K562 (cell line): ENCODE data around the gene ITGAL. TPM values are rescaled to one million over a fixed set of nuclear protein-coding genes. Genes with fewer than 3 reads are reported as not detected.
A peak's percentile ranks its signal among the peaks of the same experiment; 100 is the strongest.

Experiments used
- ARID1B ChIP-seq: fragments of 450-650 bp; IDR thresholded peaks from 2 replicates; pipeline ENCODE4 v1.6.1; 2016; ENCODE audit warnings: antibody characterized with exemption, mild to moderate bottlenecking, inconsistent platforms
- CHD2 ChIP-seq: IDR thresholded peaks from 2 replicates; pipeline ENCODE4 v1.6.1; 2011; ENCODE audit warnings: low read depth, low read length
- CTBP1 ChIP-seq: fragments of 450-650 bp; IDR thresholded peaks from 2 replicates; pipeline ENCODE4 v1.6.1; 2016; ENCODE audit warnings: borderline replicate concordance
- MBD2 ChIP-seq: sonication (generic); IDR thresholded peaks from 2 replicates; pipeline ENCODE4 v1.6.1; 2016; ENCODE audit warnings: low read depth, borderline replicate concordance
- MLLT1 ChIP-seq, 2 experiments: fragments of 450-650 bp; IDR thresholded peaks; 2 replicates each; pipeline ENCODE4 v1.6.1; 2016
- NELFE ChIP-seq: IDR thresholded peaks from 2 replicates; pipeline ENCODE4 v1.6.1; 2011; ENCODE audit warnings: mild to moderate bottlenecking; ENCODE audit not compliant: insufficient read depth, insufficient read length
- NFE2L1 ChIP-seq: fragments of 450-650 bp; IDR thresholded peaks from 2 replicates; pipeline ENCODE4 v1.6.1; 2016; ENCODE audit warnings: missing genetic modification characterization, low read depth, mild to moderate bottlenecking, missing compliant biosample characterization, moderate library complexity, borderline replicate concordance
- PYGO2 ChIP-seq: fragments of 450-650 bp; IDR thresholded peaks from 2 replicates; pipeline ENCODE4 v1.6.1; 2016; ENCODE audit warnings: mild to moderate bottlenecking, missing genetic modification characterization, moderate library complexity, missing compliant biosample characterization
- SIX5 ChIP-seq, 2 experiments: IDR thresholded peaks; 2 replicates each; pipeline ENCODE4 v1.6.1; 2011; ENCODE audit warnings: low read length in 2 of 2, borderline replicate concordance in 1 of 2, low read depth in 1 of 2, mild to moderate bottlenecking in 1 of 2, moderate library complexity in 1 of 2; ENCODE audit not compliant: insufficient read depth in 1 of 2
- TEAD1 ChIP-seq, 2 experiments: fragments of 450-650 bp in 1 of 2; sonication (generic) in 1 of 2; formaldehyde crosslinking; IDR thresholded peaks; 2 replicates each; pipeline versions ENCODE4 v1.4.0 to v1.8.0; 2020 to 2022; ENCODE audit warnings: mild to moderate bottlenecking in 2 of 2, missing genetic modification reagents in 1 of 2
- THAP7 ChIP-seq: fragments of 250-450 bp; sonication (Bioruptor Pico); IDR thresholded peaks from 2 replicates; pipeline ENCODE4 v1.5.0; 2021
- USF2 ChIP-seq: sonication (generic); formaldehyde crosslinking; IDR thresholded peaks from 2 replicates; pipeline ENCODE4 v1.5.0; 2020; ENCODE audit warnings: missing genetic modification reagents
- ZNF263 ChIP-seq: sonication (generic); formaldehyde crosslinking; IDR thresholded peaks from 2 replicates; pipeline ENCODE4 v1.8.0; 2022; ENCODE audit warnings: mild to moderate bottlenecking, missing genetic modification reagents, borderline replicate concordance
- ZNF280B ChIP-seq: fragments of 250-450 bp; sonication (Bioruptor Pico); IDR thresholded peaks from 2 replicates; pipeline ENCODE4 v1.5.1; 2021; ENCODE audit warnings: mild to moderate bottlenecking
- ZNF395 ChIP-seq: fragments of 200-800 bp; sonication (Bioruptor generic); IDR thresholded peaks from 2 replicates; pipeline ENCODE4 v1.6.1; 2017; ENCODE audit warnings: missing genetic modification characterization, missing compliant biosample characterization
- ZNF518B ChIP-seq: fragments of 250-450 bp; sonication (Bioruptor Pico); IDR thresholded peaks from 2 replicates; pipeline ENCODE4 v1.5.0; 2021; ENCODE audit warnings: mild to moderate bottlenecking, moderate library complexity
- ZNF699 ChIP-seq: fragments of 250-450 bp; sonication (Bioruptor Pico); IDR thresholded peaks from 2 replicates; pipeline ENCODE4 v1.8.0; 2021; ENCODE audit warnings: mild to moderate bottlenecking, moderate library complexity; ENCODE audit not compliant: insufficient replicate concordance
- polyA plus RNA-seq, 8 experiments: library from polyadenylated mRNA; depleted of rRNA in 4 of 8; stranded (reverse) in 5 of 8; unstranded in 3 of 8; fragments of >200 nt; fragmentation: Nextera tagmentation in 2 of 8; fragmentation: Illumina TruSeq in 1 of 8; extraction: Ambion mirVana in 2 of 8; extraction: Trizol in 1 of 8; gene quantifications; 2 replicates each; pipeline versions ENCODE4 v1.2.1 to v1.2.3, GENCODE V29; 2011 to 2014; ENCODE audit warnings: inconsistent platforms in 1 of 8, missing spikeins in 1 of 8
- total RNA-seq, 7 experiments: library from RNA; depleted of rRNA in 6 of 7; stranded (reverse); fragments of >200 nt in 6 of 7; fragmentation: Illumina TruSeq in 2 of 7; extraction: Trizol in 2 of 7; gene quantifications; 2 replicates each; pipeline versions ENCODE4 v1.2.1 to v1.2.3, GENCODE V29; 2011 to 2021; ENCODE audit warnings: low replicate concordance in 1 of 7

Gene ITGAL
- total and polyA plus RNA-seq, 9 of the 15 experiments (the other 6 are each of a cell fraction or from before 2014, with no cell fraction given), result 0.01 to 0.53 TPM; not detected in 7

GRCh38 chr16:30534368-30535105 lies 62.0 kb downstream of the ITGAL start, which contains the start of gene ZNF747 (continued):
- TF ChIP-seq ZNF699 (CRISPR knock-in tag), result no peak
- no peak for TF ChIP-seq CHD2
- TF ChIP-seq SIX5 (IDR thresholded peaks at IDR 0.05; ENCODE audit: borderline replicate concordance in 1 of 2, insufficient read depth in 1 of 2, low read depth in 1 of 2, low read length in 2 of 2), result peak; percentile 53 to 86
- TF ChIP-seq TEAD1 (CRISPR knock-in tag; IDR thresholded peaks at IDR 0.05), result 0 out of 4 replicates have a peak, but pooled peaks of 1 of the 2 experiments have one; percentile 6
- TF ChIP-seq CTBP1, result no peak
- no peak for TF ChIP-seq ARID1B
- peak; percentile 29; the same call in 1 of the 2 replicates for TF ChIP-seq ZNF263 (CRISPR knock-in tag)
- no peak for TF ChIP-seq USF2 (CRISPR knock-in tag)
- no peak for TF ChIP-seq ZNF395 (CRISPR knock-in tag)
- TF ChIP-seq NFE2L1 (tag), result no peak
- TF ChIP-seq PYGO2, result no peak
- TF ChIP-seq ZNF518B (CRISPR knock-in tag), result no peak
- no peak for TF ChIP-seq THAP7 (CRISPR knock-in tag)
- TF ChIP-seq ZNF280B (CRISPR knock-in tag), result no peak
- TF ChIP-seq MBD2, result peak; percentile 78
- TF ChIP-seq NELFE, result no peak
- peak in 1 of 2 experiments; percentile 89; a peak in 2 of 4 replicates for TF ChIP-seq MLLT1 (IDR thresholded peaks at IDR 0.05)
